ENCODE data around the gene ERC1.
A peak's percentile ranks its signal among the peaks of the same experiment; 100 is the strongest.

The ERC1 gene

DNA sequence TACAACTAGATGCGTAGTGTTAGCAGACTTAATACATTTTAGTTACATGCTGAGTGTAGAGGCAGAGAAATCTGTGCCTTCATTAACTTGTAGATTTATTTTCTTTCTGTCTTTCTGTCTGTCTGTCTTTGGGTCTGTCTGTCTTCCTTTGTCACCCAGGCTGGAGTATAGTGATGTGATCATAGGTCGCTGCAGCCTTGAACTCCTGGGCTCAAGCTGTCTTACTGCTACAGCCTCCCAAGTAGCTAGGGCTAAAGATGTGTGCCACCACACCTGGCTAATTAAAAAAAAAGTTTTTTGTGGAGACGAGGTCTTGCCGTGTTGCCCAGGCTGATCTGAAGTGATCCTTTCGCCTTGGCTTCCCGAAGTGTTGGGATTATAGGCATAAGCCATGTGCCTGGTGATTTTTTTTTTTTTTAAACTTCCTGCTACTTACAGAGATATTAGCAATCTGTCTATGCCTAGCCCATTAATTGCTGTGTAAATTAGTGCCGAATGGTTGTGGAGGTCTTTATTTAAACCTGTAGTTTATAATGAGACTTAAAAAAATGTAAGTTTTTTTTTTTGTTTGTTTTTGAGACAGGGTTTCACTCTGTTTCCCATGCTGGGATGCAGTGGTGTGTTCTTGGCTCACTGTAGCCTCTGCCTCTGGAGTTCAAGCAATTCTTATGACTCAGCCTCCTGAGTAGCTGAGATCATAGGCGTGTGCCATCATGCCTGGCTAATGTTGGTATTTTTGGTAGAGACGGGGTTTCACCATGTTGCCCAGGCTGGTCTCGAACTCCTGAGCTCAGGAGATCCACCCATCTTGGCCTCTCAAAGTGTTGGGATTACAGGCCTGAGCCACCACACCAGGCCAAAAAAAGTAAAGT is 22.8 kb downstream of the ERC1 start:
- no peaks in the 10 kb centered on the region for H3K27me3 ChIP-seq (ENCODE audit: insufficient read depth, low read depth, severe bottlenecking)
- H3K27ac ChIP-seq = no peak overlapping the region
- no peak overlapping the region for H3K4me3 ChIP-seq (ENCODE audit: low read depth, low read length)
- no peaks in the 10 kb centered on the region for H3K36me3 ChIP-seq
- peak; percentile 9 for DNase-seq
- no peaks in the 10 kb centered on the region for H3K9me3 ChIP-seq (ENCODE audit: severe bottlenecking)
- TF ChIP-seq, protein P1, sequence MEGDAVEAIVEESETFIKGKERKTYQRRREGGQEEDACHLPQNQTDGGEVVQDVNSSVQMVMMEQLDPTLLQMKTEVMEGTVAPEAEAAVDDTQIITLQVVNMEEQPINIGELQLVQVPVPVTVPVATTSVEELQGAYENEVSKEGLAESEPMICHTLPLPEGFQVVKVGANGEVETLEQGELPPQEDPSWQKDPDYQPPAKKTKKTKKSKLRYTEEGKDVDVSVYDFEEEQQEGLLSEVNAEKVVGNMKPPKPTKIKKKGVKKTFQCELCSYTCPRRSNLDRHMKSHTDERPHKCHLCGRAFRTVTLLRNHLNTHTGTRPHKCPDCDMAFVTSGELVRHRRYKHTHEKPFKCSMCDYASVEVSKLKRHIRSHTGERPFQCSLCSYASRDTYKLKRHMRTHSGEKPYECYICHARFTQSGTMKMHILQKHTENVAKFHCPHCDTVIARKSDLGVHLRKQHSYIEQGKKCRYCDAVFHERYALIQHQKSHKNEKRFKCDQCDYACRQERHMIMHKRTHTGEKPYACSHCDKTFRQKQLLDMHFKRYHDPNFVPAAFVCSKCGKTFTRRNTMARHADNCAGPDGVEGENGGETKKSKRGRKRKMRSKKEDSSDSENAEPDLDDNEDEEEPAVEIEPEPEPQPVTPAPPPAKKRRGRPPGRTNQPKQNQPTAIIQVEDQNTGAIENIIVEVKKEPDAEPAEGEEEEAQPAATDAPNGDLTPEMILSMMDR (IDR thresholded peaks at IDR 0.05; ENCODE audit: low read depth, low read length) = no peak

DNA sequence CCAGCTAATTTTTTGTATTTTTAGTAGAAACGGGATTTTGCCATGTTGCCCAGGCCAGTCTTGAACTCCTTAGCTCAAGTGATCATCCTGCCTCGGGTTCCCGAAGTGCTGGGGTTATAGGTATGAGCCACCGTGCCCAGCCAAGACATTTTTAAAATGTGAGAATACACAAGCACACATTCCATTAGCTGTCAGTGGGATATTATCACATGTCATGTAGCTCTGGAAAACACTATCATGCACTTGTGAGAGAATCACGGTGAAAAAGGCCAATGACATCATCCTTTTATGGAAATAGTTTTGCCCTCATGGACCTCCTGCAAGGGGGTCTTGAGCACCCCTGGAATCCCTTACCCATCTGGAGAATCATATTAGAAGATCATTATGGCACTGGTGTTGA is 28.3 kb downstream of the ERC1 start:
- no peak overlapping the region for H3K4me3 ChIP-seq (ENCODE audit: low read depth, low read length)
- H3K36me3 ChIP-seq = peaks cover 3% of the 10 kb centered on the region; the same call in 1 of the 2 replicates
- no peak overlapping the region for H3K27ac ChIP-seq
- H3K27me3 ChIP-seq (ENCODE audit: insufficient read depth, low read depth, severe bottlenecking) = no peaks in the 10 kb centered on the region
- TF ChIP-seq, protein P1 (IDR thresholded peaks at IDR 0.05; ENCODE audit: low read depth, low read length) = no peak
- DNase-seq = no peak
- H3K9me3 ChIP-seq (ENCODE audit: severe bottlenecking) = no peaks in the 10 kb centered on the region

DNA sequence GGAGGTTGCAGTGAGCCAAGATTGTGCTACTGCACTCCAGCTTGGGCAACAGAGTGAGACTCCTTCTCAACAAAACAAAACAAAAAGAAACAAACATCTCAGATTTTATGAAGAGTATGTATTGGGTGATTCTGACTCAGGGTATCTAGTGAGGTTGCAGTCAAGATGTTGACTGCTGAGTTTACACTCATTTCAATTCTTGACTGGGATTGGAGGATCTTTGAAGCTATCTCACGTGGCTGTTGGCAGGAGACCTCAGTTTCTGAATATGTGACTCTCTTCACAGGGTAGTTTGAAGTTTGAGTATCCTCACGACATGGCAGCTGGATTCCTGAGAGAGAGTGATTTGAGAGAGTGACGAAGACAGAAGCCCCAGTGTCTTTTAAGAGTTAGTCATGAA is 29.4 kb downstream of the ERC1 start:
- no peak for DNase-seq
- no peaks in the 10 kb centered on the region for H3K27me3 ChIP-seq (ENCODE audit: insufficient read depth, low read depth, severe bottlenecking)
- no peaks in the 10 kb centered on the region for H3K9me3 ChIP-seq (ENCODE audit: severe bottlenecking)
- H3K36me3 ChIP-seq = peaks cover 3% of the 10 kb centered on the region; the same call in 1 of the 2 replicates
- TF ChIP-seq, protein P1 (IDR thresholded peaks at IDR 0.05; ENCODE audit: low read depth, low read length) = no peak
- no peak overlapping the region for H3K27ac ChIP-seq
- H3K4me3 ChIP-seq (ENCODE audit: low read depth, low read length) = no peak overlapping the region

DNA sequence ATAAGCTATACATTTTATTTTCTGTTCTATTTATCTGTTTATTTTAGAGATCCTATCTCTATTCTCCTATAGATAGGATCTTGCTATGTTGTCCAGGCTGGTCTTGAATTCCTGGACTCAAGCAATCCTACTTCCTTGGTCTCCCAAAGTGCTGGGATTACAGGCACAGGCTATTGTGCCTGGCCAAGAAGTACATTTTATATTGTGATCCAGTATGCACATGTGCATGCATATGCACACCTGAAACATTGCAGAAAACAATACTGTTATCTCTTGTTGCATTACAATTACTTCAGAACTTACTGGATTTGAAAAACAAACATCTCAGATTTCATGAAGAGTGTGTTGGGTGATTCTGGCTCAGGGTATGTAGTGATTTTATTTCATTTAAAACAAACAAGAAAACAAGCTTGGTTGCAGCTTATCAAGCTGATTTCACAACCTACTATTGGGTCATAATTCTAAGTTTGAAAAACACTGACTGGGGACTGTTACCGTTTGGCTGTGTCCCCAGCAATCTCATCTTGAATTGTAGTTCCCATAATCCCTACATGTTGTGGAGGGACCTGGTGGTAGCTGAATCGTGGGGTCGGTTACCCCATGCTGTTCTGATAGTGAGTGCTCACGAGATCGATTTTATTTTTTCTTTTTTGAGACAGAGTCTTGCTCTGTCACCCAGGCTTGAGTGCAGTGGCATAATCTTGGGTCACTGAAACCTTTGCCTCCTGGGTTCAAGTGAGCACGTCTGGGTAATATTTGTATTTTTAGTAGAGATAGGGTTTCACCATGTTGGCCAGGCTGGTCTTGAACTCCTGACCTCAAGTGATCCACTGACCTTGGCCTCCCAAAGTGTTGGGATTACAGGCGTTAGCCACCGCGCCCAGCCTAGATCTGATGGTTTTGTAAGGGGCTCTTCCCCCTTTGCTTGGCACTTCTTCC is 31.3 kb downstream of the ERC1 start:
- no peak for DNase-seq
- no peak overlapping the region for H3K27ac ChIP-seq
- TF ChIP-seq, protein P1 (IDR thresholded peaks at IDR 0.05; ENCODE audit: low read depth, low read length) = no peak
- no peak overlapping the region for H3K4me3 ChIP-seq (ENCODE audit: low read depth, low read length)
- H3K27me3 ChIP-seq (ENCODE audit: insufficient read depth, low read depth, severe bottlenecking) = no peaks in the 10 kb centered on the region
- no peaks in the 10 kb centered on the region for H3K9me3 ChIP-seq (ENCODE audit: severe bottlenecking)
- H3K36me3 ChIP-seq = peaks cover 3% of the 10 kb centered on the region; the same call in 1 of the 2 replicates

DNA sequence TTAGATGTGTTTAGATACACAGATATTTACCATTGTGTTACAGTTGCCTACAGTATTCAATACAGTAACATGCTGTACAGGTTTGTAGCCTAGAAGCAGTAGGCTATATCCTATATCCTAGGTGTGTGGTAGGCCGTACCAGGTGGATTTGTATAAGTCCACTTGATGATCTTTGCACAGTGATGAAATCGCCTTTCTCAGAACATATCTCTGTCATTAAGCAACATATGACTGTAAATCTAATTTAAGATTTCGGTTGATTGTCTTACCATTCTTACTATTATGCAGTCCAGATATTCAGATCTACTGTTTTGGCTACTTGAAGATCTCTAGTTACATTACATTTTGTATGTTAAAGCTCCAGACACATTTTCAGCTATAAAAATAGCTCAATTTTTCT is 39.8 kb downstream of the ERC1 start:
- TF ChIP-seq, protein P1 (IDR thresholded peaks at IDR 0.05; ENCODE audit: low read depth, low read length) = no peak
- Histone ChIP-seq H3K9me3 (ENCODE audit: severe bottlenecking) (no peaks in the 10 kb centered on the region), H3K36me3 (peaks cover 12% of the 10 kb centered on the region), H3K27me3 (ENCODE audit: insufficient read depth, low read depth, severe bottlenecking) (no peaks in the 10 kb centered on the region), H3K4me3 (ENCODE audit: low read depth, low read length) (no peak overlapping the region), H3K27ac (no peak overlapping the region)
- DNase-seq = no peak

Data from WERI-Rb-1 (cell line).